Gastrocnemius medialis (tissue), 4 donors: ENCODE results near the gene HSPB9. TPM values are rescaled to one million over a fixed set of nuclear protein-coding genes. Genes with fewer than 3 reads are reported as not detected.

Experiments used
- ATAC-seq, 2 donors: fragments of 150-250 bp; one replicate each; pipeline ENCODE4 v1.9.1; 2016
- DNase-seq, 2 donors: peaks; one replicate each; pipeline ENCODE4 v3.0.0-alpha.2; 2019
- H3K27ac ChIP-seq, 4 donors: fragments of 200-600 bp; sonication (generic); 1 replicate in 1 of 4; 2 replicates in 3 of 4; pipeline ENCODE4 v1.5.1; 2016 to 2018; ENCODE audit warnings: mild to moderate bottlenecking in 2 of 4, moderate library complexity in 1 of 4
- H3K27me3 ChIP-seq, 3 donors: fragments of 200-600 bp; sonication (generic) in 2 of 3; 1 replicate in 1 of 3; 2 replicates in 2 of 3; pipeline versions ENCODE4 v1.5.1 to v1.6.0; 2016 to 2019; ENCODE audit warnings: mild to moderate bottlenecking in 1 of 3, moderate library complexity in 1 of 3
- H3K36me3 ChIP-seq, 2 donors: fragments of 200-600 bp; sonication (generic) in 1 of 2; one replicate each; pipeline ENCODE4 v1.5.1; 2017 to 2018
- H3K4me1 ChIP-seq, 2 donors: fragments of 200-600 bp; sonication (generic) in 1 of 2; one replicate each; pipeline ENCODE4 v1.5.1; 2016 to 2017; ENCODE audit warnings: mild to moderate bottlenecking in 2 of 2
- H3K4me3 ChIP-seq, 4 donors: fragments of 200-600 bp; sonication (generic) in 3 of 4; 1 replicate in 1 of 4; 2 replicates in 3 of 4; pipeline ENCODE4 v1.5.1; 2016 to 2019; ENCODE audit warnings: mild to moderate bottlenecking in 2 of 4
- H3K9me3 ChIP-seq, 3 donors: fragments of 200-600 bp; sonication (generic) in 2 of 3; 1 replicate in 1 of 3; 2 replicates in 2 of 3; pipeline ENCODE4 v1.5.1; 2016 to 2019
- CTCF ChIP-seq, 5 experiments: fragments of 450-650 bp in 3 of 5; fragments of 200-600 bp in 2 of 5; sonication (generic) in 2 of 5; IDR thresholded peaks in 4 of 5; conservative IDR thresholded peaks in 1 of 5; 1 replicate in 4 of 5; 2 replicates in 1 of 5; pipeline ENCODE4 v1.5.1; 2016 to 2019; ENCODE audit warnings: antibody characterized with exemption in 5 of 5, mild to moderate bottlenecking in 3 of 5, moderate library complexity in 3 of 5
- POLR2A ChIP-seq, 2 donors: fragments of 450-650 bp; IDR thresholded peaks; one replicate each; pipeline ENCODE4 v1.6.1; 2017; ENCODE audit warnings: antibody characterized with exemption in 2 of 2, mild to moderate bottlenecking in 2 of 2, moderate library complexity in 2 of 2
- in situ Hi-C, 4 donors: fragments of 200-750 bp; cut with MboI; loops; one replicate each; pipeline versions ENCODE4 v1.15.0 to v1.8.0; 2017; ENCODE audit warnings: low sequenced_read_pairs in 4 of 4
- intact Hi-C: fragments of 100-400 bp; cut with DNase I; formaldehyde crosslinking; loops from one replicate; pipeline ENCODE4 v1.15.1; 2023; ENCODE audit warnings: low total_unique reads
- total RNA-seq, 4 donors: library from RNA; depleted of rRNA; stranded (reverse); fragments of >200 nt; gene quantifications; one replicate each; pipeline versions ENCODE4 v1.1.0 to v1.2.3, GENCODE V29; 2016

The HSPB9 gene
- total RNA-seq, 4 donors from 2014 or later, result not detected

GRCh38 chr17:42101513-42102292 is 20.9 kb upstream of the HSPB9 start:
- in situ Hi-C loops, result loop anchor here in 3 of 4 donors (5.0 to 10.0 kb wide), 2 partner anchors 34 to 77 kb away; partner anchors contain the start of gene NKIRAS2 (in 1 of the 3)
- ATAC-seq, result peak; percentile 85 to 96
- H3K27ac ChIP-seq, result no peak overlapping the region

GRCh38 chr17:42103221-42103954 is 19.2 kb upstream of the HSPB9 start:
- H3K36me3 ChIP-seq, result no peaks in the 10 kb centered on the region
- H3K9me3 ChIP-seq, result no peaks in the 10 kb centered on the region
- H3K27ac ChIP-seq, result no peak overlapping the region
- peaks cover 12 to 20% of the 10 kb centered on the region in 2 donors for H3K4me1 ChIP-seq
- H3K4me3 ChIP-seq, result no peak overlapping the region
- TF ChIP-seq POLR2A (IDR thresholded peaks at IDR 0.05) (no peak), CTCF (IDR thresholded peaks at IDR 0.05 in 4 of 5, conservative IDR thresholded peaks at IDR 0.05 in 1 of 5) (no peak)
- intact Hi-C loops (no loop called here), in situ Hi-C loops (loop anchor here in 3 of 4 donors (5.0 to 10.0 kb wide), 2 partner anchors 36 to 79 kb away; partner anchors contain the start of gene NKIRAS2 (in 1 of the 3))
- DNase-seq (no peak), ATAC-seq (no peak)
- H3K27me3 ChIP-seq, result no peaks in the 10 kb centered on the region

More at GRCh38 chr17:42101513-42102292, 20.9 kb upstream of the HSPB9 start:
- peak; percentile 89 to 96 (median 93) for TF ChIP-seq CTCF (IDR thresholded peaks at IDR 0.05 in 4 of 5, conservative IDR thresholded peaks at IDR 0.05 in 1 of 5)
- no peak for TF ChIP-seq POLR2A (IDR thresholded peaks at IDR 0.05)
- intact Hi-C loops, result loop anchor here (1.0 kb wide), 3 partner anchors 34 to 135 kb away; partner anchors contain the start of gene CNP
- Histone ChIP-seq H3K9me3 (no peaks in the 10 kb centered on the region), H3K27me3 (peaks cover 0 to 11% (median 8%) of the 10 kb centered on the region in 3 donors), H3K4me1 (peaks cover 12 to 15% of the 10 kb centered on the region in 2 donors), H3K4me3 (peak overlapping the region in 1 of 4 donors; percentile 9), H3K36me3 (no peaks in the 10 kb centered on the region)
- peak; percentile 37 to 83 for DNase-seq

GRCh38 chr17:42104264-42104663 is 18.3 kb upstream of the HSPB9 start:
- H3K9me3 ChIP-seq, result no peaks in the 10 kb centered on the region
- no peaks in the 10 kb centered on the region for H3K27me3 ChIP-seq
- TF ChIP-seq CTCF (IDR thresholded peaks at IDR 0.05 in 4 of 5, conservative IDR thresholded peaks at IDR 0.05 in 1 of 5), result no peak
- TF ChIP-seq POLR2A (IDR thresholded peaks at IDR 0.05), result no peak
- in situ Hi-C loops, result loop anchor here in 3 of 4 donors (5.0 to 10.0 kb wide), 2 partner anchors 37 to 79 kb away; partner anchors contain the start of gene NKIRAS2 (in 1 of the 3)
- no peak overlapping the region for H3K27ac ChIP-seq
- peaks cover 12 to 20% of the 10 kb centered on the region in 2 donors for H3K4me1 ChIP-seq
- DNase-seq (no peak), ATAC-seq (no peak)
- no peak overlapping the region for H3K4me3 ChIP-seq
- H3K36me3 ChIP-seq, result no peaks in the 10 kb centered on the region
- intact Hi-C loops, result no loop called here

- H3K27ac ChIP-seq, result no peak overlapping the region
- no peaks in the 10 kb centered on the region for H3K36me3 ChIP-seq
- no peak for ATAC-seq
- TF ChIP-seq CTCF (IDR thresholded peaks at IDR 0.05 in 4 of 5, conservative IDR thresholded peaks at IDR 0.05 in 1 of 5) (no peak), POLR2A (IDR thresholded peaks at IDR 0.05) (no peak)
- no peak overlapping the region for H3K4me3 ChIP-seq
- in situ Hi-C loops, result loop anchor here in 1 of 4 donors (10.0 kb wide), 1 partner anchor 81 kb away; the partner anchor contains the start of gene NKIRAS2
- intact Hi-C loops, result no loop called here
- no peak for DNase-seq
- H3K27me3 ChIP-seq, result no peaks in the 10 kb centered on the region
- no peaks in the 10 kb centered on the region for H3K9me3 ChIP-seq
- H3K4me1 ChIP-seq, result peaks cover 13 to 20% of the 10 kb centered on the region in 2 donors
Measured at GRCh38 chr17:42106009-42106408, 16.6 kb upstream of the HSPB9 start.
